Adrenal gland (tissue), 5 donors: Measurements from ENCODE around the gene CBLN1.
"Not testable (repeated sequence)": the region's sequence is repeated elsewhere in the genome, so short reads cannot be mapped to it uniquely, and the experiment has no call there.

Experiments
- POLR2A ChIP-seq, 2 donors: fragments of 450-650 bp; IDR thresholded peaks; one replicate each; pipeline ENCODE4 v1.6.1; 2017; ENCODE audit warnings: antibody characterized with exemption in 2 of 2, mild to moderate bottlenecking in 2 of 2, moderate library complexity in 1 of 2
- TF ChIP-seq, protein P1 (sequence below), 6 experiments: fragments of 450-650 bp in 4 of 6; fragments of 200-600 bp in 2 of 6; sonication (generic) in 1 of 6; IDR thresholded peaks; 1 replicate in 5 of 6; 2 replicates in 1 of 6; pipeline versions ENCODE4 v1.5.1 to v1.8.0; 2016 to 2021; ENCODE audit warnings: antibody characterized with exemption in 6 of 6, mild to moderate bottlenecking in 2 of 6, moderate library complexity in 1 of 6
- donor health status: DM: no; HTN: no; CAD: no.

DNA sequence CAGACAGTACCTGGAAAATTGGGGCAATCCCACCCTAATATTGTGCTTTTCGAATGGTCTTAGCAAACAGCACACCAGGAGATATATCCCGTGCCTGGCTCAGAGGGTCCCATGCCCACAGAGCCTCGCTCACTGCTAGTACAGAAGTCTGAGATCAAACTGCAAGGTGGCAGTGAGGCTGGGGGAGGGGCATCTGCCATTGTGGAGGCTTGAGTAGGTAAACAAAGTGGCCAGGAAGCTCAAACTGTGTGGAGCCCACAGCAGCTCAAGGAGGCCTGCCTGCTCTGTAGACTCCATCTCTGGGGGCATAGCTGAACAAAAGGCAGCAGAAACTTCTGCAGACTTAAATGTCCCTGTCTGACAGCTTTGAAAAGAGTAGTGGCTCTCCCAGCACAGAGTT lies 53.3 kb downstream of the CBLN1 start:
- TF ChIP-seq, protein P1, sequence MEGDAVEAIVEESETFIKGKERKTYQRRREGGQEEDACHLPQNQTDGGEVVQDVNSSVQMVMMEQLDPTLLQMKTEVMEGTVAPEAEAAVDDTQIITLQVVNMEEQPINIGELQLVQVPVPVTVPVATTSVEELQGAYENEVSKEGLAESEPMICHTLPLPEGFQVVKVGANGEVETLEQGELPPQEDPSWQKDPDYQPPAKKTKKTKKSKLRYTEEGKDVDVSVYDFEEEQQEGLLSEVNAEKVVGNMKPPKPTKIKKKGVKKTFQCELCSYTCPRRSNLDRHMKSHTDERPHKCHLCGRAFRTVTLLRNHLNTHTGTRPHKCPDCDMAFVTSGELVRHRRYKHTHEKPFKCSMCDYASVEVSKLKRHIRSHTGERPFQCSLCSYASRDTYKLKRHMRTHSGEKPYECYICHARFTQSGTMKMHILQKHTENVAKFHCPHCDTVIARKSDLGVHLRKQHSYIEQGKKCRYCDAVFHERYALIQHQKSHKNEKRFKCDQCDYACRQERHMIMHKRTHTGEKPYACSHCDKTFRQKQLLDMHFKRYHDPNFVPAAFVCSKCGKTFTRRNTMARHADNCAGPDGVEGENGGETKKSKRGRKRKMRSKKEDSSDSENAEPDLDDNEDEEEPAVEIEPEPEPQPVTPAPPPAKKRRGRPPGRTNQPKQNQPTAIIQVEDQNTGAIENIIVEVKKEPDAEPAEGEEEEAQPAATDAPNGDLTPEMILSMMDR (IDR thresholded peaks at IDR 0.05): not testable (repeated sequence)
- not testable (repeated sequence) for TF ChIP-seq POLR2A (IDR thresholded peaks at IDR 0.05)
